H7 (cell line): ENCODE measurements around the gene TSPYL1. TPM values are rescaled to one million over a fixed set of nuclear protein-coding genes. Genes with fewer than 3 reads are reported as not detected.

ENCODE experiments used
- DNase-seq: peaks from one replicate; pipeline ENCODE4 v3.0.0; 2012
- H3K27me3 ChIP-seq: 2 replicates; pipeline ENCODE4 v1.6.0; 2011; ENCODE audit warnings: mild to moderate bottlenecking, low read length; ENCODE audit not compliant: control insufficient read depth, insufficient read depth
- H3K36me3 ChIP-seq: replicated peaks from 2 replicates; pipeline ENCODE4 v1.5.1; 2011; ENCODE audit warnings: low read length; ENCODE audit not compliant: control insufficient read depth, insufficient read depth
- H3K4me3 ChIP-seq: 2 replicates; pipeline ENCODE4 v1.5.1; 2011; ENCODE audit warnings: low read depth, mild to moderate bottlenecking, control low read depth, low read length, moderate library complexity; ENCODE audit not compliant: insufficient read depth
- total RNA-seq: library from RNA; depleted of rRNA; stranded (reverse); fragments of >200 nt; shearing (Covaris generic); gene quantifications from 2 replicates; pipeline ENCODE4 v1.2.3, GENCODE V29; 2014

TSPYL1 gene
- total RNA-seq, 1 experiment from 2014 or later = 51.0 TPM

DNA sequence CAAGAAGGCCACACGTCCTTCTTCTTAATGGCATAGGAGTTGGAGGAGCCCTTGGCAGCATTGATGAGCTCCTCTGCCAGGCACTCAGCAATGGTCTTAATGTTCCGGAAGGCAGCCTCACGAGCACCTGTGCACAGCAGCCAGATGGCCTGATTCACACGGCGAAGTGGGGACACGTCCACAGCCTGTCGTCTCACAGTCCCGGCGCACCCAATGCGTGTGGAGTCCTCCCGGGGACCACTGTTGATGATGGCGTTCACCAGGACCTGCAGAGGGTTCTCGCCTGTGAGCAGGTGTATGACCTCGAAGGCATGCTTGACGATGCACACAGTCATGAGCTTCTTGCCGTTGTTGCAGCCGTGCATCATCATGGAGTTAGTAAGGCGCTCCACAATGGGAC lies 21.2 kb downstream of the TSPYL1 start:
- DNase-seq = no peak
- no peak overlapping the region for H3K4me3 ChIP-seq
- no peaks in the 10 kb centered on the region; the same call in 1 of the 2 replicates for H3K27me3 ChIP-seq
- no peaks in the 10 kb centered on the region for H3K36me3 ChIP-seq

DNA sequence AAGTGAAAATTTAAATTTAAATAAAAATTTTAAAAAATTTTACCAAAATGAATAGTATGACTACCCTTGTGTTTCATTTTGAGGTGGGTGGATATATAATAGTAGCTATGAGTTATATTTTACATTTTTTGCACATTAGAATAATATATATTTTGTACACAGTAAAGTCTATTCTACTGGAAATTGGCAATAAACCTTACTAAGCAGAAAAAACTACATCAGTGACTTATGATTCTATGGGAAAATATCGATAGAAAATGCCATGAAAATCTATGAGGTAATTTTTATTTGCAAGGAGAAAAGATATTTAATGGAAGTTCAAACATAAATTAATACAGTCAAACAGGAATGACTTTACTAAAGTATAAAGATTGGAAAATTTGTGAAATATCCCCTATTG lies 23.0 kb downstream of the TSPYL1 start:
- no peaks in the 10 kb centered on the region; the same call in 1 of the 2 replicates for H3K27me3 ChIP-seq
- H3K36me3 ChIP-seq = no peaks in the 10 kb centered on the region
- H3K4me3 ChIP-seq = no peak overlapping the region
- no peak for DNase-seq

DNA sequence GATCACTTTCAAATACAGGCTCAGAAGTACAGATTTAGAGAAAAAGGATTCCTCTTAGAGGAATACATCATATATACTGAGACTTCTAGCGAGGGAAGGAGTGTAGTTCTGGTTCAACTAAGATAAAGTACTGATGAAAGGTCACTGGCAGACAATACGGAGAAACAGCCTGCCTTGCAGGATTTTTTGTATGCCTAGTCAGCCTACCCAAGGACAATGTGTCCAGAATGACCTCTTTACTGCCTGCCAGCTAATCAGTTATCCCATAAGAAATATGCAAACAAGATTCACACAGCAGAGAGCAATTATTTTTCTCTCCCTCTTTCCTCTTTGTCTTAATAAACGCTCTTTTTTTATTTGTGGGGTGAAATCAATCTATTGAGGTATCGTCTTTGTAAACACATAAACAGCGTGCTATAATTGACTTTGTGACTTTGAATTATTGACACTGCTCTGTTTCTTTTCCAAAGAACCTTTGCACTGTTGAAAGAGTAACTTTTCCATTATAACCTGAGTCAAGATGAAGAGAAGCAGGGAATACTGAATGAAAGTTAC lies 24.4 kb downstream of the TSPYL1 start:
- no peak for DNase-seq
- no peaks in the 10 kb centered on the region for H3K36me3 ChIP-seq
- H3K4me3 ChIP-seq = no peak overlapping the region
- H3K27me3 ChIP-seq = no peaks in the 10 kb centered on the region

DNA sequence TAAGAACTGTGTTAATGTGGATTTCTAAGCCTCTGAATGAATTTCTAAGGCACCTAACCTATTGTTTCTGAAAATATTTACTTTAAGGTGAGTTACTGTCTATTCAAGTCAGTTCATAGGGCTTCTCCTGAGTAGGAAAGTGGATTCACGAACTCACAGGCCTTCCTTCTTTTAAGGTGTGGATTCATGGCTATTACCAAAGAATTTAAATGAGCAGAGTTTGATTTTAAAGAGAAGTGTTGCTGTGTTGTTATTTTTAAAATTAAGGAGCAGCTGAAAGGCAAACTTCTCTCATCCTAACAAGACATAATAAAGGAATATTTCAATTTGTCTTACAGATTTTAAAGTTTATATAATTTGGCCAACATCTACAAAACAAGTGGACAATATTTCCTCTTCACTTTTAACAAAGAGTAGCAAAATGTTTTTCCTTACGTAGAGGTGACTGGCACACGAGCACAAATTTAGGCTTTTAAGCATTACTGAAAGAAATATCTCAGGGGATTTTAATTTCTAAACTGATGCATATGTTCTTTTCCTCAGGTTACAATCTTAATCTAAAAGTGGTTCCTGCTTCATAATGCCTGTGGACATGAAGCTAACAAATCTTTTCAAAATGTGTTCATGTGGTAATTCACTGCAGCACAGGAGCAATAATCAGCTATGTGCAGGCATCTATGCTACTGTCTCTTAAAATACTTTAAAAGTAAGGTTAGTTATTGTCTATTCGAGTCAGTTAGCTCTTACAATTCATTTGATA lies 25.3 kb downstream of the TSPYL1 start:
- no peaks in the 10 kb centered on the region for H3K27me3 ChIP-seq
- no peak for DNase-seq
- H3K36me3 ChIP-seq = no peaks in the 10 kb centered on the region
- H3K4me3 ChIP-seq = peak overlapping the region; percentile 91

DNA sequence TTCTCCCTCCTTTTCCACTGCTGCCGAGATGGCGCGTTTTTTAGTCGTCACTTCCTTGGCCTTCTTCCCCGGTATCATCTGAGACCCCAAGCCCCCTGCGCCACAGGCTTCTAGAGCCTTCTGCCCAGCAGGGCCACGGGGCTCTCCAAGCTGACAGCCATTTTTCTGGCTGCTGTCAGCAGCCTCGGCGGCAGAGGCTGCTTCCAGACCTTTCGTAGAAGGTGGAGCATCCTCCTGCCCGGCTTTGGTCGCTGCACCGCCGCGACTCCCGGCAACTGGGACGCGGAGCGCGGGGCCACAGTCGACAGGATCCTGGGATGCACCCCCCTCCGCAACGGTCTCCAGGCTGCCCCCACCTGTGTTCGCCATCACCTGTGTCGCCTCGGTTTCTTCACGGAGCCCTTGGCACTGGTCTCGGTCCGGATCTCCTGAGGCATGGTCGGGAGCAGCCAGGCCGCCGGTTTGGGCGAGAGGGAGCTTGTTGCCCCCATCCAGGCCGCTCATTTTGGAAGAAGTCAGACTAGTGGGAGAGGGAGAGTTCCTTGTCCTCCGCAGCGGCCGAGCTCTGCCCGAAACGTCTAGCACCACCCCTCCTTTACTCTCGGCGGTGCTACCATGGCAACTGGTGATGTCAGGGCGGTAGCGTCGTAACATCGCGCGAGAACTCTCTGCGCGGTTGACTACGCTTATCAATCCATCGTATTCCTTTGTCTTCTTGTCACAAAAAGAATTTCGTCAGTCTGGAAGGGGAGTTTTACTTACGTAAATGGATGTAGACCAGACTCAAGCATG lies 26.0 kb downstream of the TSPYL1 start, which contains the start of gene TSPYL4:
TSPYL4 (minus strand) TSS at position 571 of the 792 bp plus-strand sequence; CDS start at position 504, 67 bp downstream.
- no peaks in the 10 kb centered on the region for H3K36me3 ChIP-seq
- peak within 1 kb of the TSS; percentile 91 for H3K4me3 ChIP-seq
- no peaks in the 10 kb centered on the region for H3K27me3 ChIP-seq
- peak; percentile 88 for DNase-seq

DNA sequence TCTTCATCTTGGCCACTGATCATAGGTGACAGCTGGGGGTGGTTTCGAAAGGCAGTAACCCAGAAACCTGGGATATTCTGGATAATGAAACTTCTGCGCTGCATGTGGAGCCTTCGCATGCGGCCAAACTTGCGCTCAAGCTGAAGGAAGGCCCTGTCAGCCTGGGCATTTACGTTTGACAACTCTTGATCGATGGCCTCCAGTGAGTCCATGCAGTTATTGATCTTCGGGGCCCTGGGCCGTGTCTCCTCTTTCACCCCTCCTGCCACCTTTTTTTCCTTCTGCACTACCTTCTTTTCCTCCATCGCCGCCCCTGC lies 26.6 kb downstream of the TSPYL1 start:
- Histone ChIP-seq H3K36me3 (no peaks in the 10 kb centered on the region), H3K27me3 (no peaks in the 10 kb centered on the region), H3K4me3 (peak overlapping the region; percentile 91)
- no peak for DNase-seq

DNA sequence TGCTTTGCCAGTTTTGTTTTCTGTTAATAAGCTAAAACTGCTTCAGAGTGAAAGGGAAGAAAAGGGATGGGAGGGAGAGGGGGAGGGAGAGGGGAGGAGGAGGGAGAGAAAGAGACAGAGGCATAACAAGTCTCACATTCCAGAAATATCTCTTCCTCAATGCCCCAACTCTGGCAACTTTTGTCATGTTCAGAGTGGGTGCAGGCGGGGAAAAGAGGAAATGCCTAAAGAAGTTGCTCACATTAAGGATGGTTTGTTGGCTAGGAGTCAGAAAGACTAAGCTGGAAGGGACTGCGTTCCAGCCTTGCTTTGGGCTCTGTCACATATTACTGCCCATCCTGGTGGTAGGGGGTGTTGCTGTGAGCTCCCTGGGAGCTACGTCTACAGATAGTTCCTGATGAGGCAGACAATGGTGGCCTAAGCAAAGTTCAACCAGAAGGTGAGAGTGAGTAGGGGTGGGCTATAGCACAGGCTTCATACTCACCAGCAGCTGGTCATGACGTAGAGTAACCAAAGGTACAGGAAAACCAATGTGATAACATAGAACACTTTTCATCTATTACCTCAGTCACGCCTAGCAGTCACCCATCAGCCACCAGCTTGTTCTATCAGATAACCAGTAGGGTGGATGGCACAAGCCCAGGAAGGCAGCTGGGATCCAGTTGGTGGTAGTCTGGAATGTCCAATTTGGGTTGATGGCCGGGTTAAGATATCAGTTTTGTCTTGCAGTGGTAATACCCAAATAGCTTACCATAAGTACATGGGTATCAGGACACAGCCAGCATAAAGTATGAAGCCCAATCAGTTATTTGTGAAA lies 28.0 kb downstream of the TSPYL1 start:
- no peak for DNase-seq
- H3K27me3 ChIP-seq = no peaks in the 10 kb centered on the region
- H3K36me3 ChIP-seq = no peaks in the 10 kb centered on the region
- no peak overlapping the region; the same call in 1 of the 2 replicates for H3K4me3 ChIP-seq

DNA sequence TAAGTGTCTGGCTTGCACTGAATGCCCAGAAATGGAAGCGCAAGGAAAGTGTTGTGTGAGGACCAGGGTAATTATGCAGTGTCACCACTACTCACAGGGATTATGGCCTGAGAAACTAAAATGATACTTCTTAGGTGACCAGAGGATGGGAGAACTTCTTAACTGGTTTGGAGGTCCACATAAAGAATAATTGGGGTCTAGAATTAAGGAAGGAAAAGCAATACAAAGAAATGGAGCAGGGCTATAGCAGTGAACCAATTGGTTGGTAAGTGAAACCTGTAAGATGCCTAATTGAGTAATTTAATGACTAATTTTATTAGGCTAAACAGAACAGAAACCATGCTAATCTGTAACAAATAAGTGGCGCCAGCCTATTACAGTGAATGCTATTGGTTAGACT lies 31.2 kb downstream of the TSPYL1 start:
- no peak overlapping the region for H3K4me3 ChIP-seq
- H3K27me3 ChIP-seq = no peaks in the 10 kb centered on the region
- DNase-seq = no peak
- H3K36me3 ChIP-seq = no peaks in the 10 kb centered on the region; the same call in 1 of the 2 replicates

DNA sequence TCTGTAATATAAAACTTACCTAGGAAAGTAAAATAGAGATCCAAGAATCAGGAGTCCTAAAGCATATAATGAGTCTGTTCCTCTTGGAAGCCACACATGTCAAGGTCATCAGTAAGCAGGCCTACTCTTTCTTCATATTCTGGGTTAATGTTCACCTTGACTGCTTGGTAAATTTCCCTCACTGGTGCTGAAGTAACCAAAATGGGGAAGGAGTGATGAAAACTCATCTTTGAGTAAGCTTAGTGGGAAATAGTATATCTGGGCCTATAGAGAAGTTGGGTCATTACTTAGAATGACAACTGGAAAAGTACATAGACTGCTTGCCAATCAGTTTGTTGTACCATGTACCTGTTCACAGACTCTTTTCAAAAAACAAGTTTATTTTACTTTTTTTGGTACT lies 32.4 kb downstream of the TSPYL1 start:
- no peaks in the 10 kb centered on the region; the same call in 1 of the 2 replicates for H3K36me3 ChIP-seq
- no peak overlapping the region for H3K4me3 ChIP-seq
- H3K27me3 ChIP-seq = no peaks in the 10 kb centered on the region
- DNase-seq = no peak

DNA sequence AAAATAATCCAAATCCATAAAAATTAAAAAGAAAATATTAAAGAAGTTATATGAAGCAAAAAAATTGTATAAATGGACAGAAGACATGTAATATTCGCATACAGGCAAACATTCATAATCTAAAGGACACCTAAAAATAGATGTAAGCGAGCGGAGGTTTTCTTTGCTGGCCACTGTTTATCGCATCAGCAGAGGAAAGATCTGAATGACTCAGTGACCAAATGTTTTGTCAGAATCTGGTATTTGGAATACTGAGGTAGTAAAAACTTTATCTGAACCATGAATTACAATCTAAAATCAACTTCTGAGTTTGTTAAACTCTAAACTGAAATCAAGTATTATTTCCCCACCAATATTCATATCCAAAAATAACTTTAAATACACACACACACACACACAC lies 33.6 kb downstream of the TSPYL1 start:
- Histone ChIP-seq H3K4me3 (no peak overlapping the region), H3K27me3 (no peaks in the 10 kb centered on the region), H3K36me3 (no peaks in the 10 kb centered on the region; the same call in 1 of the 2 replicates)
- DNase-seq = no peak

DNA sequence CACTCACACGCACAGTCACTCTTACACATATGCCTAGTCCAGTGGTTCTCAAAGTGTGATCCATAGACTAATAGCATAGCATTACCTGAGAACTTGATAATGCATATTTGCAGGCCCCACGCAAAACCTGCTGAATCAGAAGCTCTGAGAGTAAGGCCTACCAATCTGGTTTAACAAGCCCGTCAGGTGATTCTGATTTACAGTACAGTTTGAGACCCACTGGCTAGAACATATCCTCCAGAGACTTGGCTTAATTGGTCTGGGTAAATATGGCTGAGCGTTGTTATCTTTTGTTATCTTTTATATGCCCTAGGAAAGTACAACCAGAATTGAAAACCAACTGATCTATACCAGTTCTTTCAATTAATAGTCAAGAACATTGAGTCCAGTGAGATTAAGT lies 35.4 kb downstream of the TSPYL1 start:
- Histone ChIP-seq H3K36me3 (no peaks in the 10 kb centered on the region; the same call in 1 of the 2 replicates), H3K4me3 (no peak overlapping the region), H3K27me3 (no peaks in the 10 kb centered on the region)
- DNase-seq = no peak

DNA sequence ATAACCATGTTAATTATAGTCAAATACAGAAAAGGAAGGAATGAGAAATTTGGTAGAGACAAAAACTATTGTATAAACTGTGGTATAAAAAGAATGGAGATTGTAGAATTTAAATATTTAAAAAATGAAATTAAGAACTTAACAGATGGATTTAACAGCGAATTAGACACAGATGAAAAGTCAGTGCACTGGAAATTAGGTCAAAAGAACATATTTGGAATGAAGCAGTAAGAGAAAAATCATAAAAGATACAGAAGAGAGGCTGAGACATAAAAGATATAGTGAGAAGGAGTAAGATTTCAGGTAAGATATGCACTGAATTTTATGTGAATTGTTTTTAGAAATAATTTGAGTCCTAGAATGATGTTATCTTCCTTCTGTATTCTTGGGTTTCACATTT lies 39.9 kb downstream of the TSPYL1 start:
- H3K27me3 ChIP-seq = no peaks in the 10 kb centered on the region
- no peaks in the 10 kb centered on the region; the same call in 1 of the 2 replicates for H3K36me3 ChIP-seq
- DNase-seq = no peak
- no peak overlapping the region for H3K4me3 ChIP-seq

DNA sequence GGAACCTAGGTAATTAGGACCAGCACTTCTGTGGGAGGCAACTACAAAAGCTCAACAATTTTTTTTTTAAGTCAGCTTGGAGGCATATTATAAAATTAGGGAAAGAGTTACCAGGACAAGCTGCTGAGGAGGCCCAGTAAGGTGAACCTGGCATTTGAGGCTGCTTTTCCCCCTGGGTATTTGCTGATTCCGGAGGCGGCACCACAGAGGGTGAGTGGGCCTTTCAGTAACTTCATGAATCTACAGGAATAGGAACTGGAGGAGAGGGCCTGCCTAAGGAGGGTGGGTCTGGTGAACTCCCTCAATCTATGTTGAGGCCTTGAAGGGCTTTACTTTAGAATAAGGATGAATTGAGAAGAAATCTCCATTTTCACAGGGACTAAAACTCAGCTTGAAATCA lies 40.5 kb downstream of the TSPYL1 start:
- Histone ChIP-seq H3K36me3 (no peaks in the 10 kb centered on the region; the same call in 1 of the 2 replicates), H3K4me3 (no peak overlapping the region), H3K27me3 (no peaks in the 10 kb centered on the region)
- no peak for DNase-seq

DNA sequence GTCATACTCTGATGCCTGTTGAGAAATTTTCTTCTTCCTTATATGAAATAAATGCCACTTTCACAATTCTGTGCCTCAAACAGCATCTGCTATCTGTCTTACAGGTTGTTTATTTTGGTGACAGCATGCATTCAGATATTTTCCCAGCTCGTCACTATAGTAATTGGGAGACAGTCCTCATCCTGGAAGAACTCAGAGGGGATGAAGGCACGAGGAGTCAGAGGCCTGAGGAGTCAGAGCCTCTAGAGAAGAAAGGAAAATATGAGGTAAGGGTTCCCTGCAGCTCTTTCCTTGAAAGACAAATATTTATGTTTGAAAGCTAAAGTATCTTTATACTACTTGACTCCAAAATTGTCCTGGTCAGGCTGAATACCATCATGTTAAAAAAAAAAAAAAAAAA lies 41.6 kb downstream of the TSPYL1 start:
- DNase-seq = no peak
- H3K4me3 ChIP-seq = no peak overlapping the region
- H3K36me3 ChIP-seq = no peaks in the 10 kb centered on the region; the same call in 1 of the 2 replicates
- no peaks in the 10 kb centered on the region for H3K27me3 ChIP-seq
